HG03135 (cell line): ENCODE data around the gene ZNF774.
"Not testable (repeated sequence)": the region's sequence is repeated elsewhere in the genome, so short reads cannot be mapped to it uniquely, and the experiment has no call there.

ENCODE experiments used
- ATAC-seq: cut with Tn5 transposase; IDR thresholded peaks from one replicate; pipeline ENCODE4 v1.9.1; 2021; ENCODE audit warnings: mild to moderate bottlenecking, moderate library complexity; ENCODE audit not compliant: unreplicated experiment

The ZNF774 gene

DNA sequence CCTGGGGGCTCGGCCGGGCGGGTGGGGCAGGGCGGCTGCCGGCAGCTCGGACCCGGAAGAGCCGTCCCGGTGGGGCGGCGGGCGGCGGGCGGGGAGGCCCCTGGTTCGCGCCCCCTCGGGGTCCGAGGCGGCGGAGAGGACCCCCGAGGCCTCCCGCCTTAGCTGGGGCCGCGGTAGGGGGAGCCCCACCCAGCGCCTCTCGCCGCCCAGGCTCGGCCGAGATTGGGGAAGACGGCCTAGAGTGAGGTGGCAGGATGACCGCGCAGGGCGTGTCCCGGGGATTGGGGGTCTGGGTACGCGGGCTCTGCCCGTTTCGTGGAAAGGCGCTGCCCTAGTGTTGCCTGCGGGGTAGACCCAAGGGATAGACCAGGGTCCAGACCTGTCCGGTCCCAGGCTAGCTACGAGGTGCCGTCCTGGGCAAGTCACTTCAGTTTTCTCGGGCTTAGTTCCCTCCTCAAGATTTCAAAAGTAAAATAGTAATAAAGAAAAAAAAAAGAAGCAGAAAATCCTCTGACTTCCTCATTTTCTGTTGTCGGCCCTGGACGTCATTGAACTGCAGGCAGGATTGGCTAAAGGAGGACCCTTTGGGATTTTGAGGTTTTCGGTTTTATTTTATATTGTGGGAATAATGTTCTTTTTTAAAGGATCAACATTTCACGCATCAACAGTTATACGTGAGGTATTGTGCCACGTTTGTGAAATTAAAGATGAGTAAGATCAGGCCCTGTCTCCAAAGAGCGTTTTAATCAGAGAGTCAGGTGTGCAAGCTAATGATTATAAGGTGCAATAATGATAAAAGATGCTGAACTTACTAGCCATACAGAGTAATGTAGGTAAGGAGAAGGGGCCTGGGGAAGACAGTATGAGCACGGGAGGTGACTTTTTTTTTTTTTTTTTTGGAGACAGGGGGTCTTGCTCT lies 36.6 kb downstream of the ZNF774 start:
- peak; percentile 35 for ATAC-seq

GRCh38 chr15:90389513-90389912 lies 37.4 kb downstream of the ZNF774 start:
- no peak for ATAC-seq

DNA sequence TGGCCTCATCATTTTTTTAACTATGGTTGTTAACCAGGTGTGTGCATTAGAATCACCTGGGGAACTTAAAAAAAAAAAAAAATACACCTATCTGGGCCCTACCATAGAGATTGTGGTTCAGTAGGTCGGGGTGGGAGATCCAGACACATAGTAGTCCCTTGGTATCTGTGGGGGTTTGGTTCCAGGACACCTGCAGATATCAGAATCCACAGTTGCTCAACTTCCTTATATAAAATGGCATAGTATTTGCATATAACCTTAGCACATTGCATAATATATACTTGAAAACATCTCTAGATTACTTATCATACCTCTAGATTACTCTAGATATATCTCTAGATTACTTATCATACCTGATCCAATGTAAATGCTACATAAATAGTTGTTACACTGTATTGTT lies 41.0 kb downstream of the ZNF774 start:
- ATAC-seq, result no peak

GRCh38 chr15:90394074-90394473 lies 42.0 kb downstream of the ZNF774 start:
- ATAC-seq, result no peak

DNA sequence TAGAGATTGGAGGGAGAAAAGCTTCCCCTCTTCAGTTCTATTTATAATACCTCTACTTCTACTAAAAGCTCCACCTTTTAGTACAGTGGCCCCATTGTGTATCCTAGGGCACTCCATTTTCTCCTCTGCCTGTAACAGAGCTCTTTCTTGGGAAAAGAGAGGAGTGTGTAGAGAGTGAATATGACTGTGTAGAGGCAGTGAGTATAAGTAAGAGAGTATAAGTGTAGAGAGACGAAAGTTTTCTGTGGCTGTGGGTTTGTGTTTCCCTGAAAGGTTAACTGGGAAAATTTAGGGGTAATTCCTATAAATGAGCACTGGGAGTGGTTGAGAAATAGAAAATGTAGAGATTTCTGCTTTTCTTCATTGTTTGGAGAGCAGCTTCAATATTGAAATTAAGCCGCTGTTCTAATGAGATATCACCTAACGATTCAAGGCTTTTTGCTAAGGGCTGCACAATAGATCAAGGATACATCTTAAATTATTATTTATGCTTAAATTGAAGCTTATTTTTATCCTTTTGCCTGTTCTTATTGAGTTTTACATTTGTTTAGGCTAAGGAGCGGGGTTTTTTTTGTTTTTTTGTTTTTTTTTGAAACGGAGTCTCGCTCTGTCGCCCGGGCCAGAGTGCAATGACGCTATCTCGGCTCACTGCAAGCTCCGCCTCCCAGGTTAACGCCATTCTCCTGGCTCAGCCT lies 42.8 kb downstream of the ZNF774 start:
- no peak for ATAC-seq

- no peak for ATAC-seq
Observed at GRCh38 chr15:90396321-90396720, 44.2 kb downstream of the ZNF774 start.

DNA sequence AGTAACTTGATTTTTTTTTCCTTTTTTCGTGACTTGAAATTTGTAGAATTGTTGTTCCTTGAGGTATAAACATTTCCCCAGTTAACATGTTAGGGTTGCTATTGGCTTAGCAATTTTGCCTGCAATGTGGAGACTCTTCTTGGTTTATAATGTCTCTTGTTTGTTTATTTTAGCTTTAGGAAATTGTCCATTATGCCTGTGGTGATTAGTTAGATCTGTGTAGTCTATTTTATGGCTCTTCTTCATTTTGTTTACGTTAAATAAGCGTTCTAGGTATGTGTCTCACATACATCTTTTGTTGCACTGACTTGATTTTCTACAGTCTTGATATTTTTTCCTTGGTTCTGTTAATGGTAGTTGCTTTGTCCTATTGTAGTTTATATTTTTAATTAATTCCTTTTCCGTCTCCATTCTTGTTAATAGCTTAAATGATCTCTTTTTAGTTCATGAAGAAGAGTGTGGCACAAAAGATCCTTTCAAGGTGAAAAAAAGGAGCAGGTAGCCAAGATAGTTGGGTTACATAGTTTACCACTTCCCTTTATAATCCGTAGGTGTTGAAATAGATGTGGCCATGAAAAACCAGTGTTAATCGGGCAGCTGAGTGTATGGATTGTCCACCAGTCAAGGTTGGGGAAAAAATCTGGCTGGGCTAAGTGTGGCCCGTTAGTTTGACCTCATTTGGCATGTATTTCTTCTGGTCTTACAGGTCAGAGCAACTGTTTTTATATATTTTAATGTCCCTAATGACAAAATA lies 48.1 kb downstream of the ZNF774 start:
- ATAC-seq, result no peak

GRCh38 chr15:90400759-90401314 lies 48.8 kb downstream of the ZNF774 start:
- ATAC-seq, result peak; percentile 98

DNA sequence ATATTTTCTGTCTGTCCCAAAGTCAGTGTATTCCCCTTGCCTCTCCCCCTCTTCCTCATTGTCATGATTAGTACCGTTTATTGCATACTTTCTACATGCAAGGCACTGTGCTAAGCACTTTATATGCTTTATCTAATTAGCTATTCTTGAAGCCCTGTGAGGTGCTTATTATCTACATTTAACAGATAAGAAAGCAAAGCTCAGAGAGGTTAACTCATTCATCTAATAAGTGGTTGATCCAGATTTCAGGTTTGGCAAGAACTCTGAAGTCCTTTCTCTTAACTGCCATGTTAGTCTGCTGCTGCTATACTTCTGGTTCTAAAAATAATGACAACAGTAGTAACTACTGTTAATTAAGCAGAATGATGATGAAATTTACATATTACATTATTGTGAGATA lies 49.4 kb downstream of the ZNF774 start:
- no peak for ATAC-seq

DNA sequence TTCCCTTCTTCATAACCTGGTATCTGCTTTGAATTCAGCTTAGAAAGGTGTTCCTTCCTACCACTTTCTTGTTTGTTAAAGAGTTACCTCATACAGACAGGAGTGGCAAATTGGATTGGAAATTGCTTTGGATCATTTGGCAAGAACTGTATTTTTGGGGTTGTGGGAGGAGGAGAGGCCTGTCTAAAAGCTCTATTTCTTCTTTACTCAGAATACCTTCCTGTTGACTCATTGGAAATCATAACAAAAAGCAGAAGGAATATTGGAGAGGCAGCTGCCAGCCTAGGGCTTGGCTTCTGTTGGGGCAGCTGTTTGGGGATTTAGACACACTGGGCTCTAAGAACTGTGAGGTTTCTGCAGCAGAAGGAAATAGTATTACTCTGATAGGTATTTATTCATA lies 50.1 kb downstream of the ZNF774 start:
- ATAC-seq, result no peak

DNA sequence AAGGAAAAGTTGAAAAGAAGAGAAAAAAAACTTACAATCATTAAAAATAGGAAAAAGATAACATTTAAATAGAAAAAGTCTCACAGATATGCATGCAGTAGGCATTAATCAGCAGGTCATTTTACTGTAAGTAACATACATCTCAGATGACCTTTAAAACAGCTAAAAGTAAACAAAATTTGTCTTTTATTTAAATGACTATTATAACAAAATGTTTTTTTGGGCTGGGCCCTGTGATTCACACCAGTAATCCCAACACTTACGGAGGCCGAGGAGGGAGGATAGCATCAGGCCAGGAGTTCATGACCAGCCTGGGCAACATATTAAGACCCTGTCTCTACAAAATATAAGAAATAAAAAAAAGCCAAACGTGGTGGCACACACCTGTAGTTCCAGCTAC lies 50.7 kb downstream of the ZNF774 start:
- ATAC-seq, result no peak

DNA sequence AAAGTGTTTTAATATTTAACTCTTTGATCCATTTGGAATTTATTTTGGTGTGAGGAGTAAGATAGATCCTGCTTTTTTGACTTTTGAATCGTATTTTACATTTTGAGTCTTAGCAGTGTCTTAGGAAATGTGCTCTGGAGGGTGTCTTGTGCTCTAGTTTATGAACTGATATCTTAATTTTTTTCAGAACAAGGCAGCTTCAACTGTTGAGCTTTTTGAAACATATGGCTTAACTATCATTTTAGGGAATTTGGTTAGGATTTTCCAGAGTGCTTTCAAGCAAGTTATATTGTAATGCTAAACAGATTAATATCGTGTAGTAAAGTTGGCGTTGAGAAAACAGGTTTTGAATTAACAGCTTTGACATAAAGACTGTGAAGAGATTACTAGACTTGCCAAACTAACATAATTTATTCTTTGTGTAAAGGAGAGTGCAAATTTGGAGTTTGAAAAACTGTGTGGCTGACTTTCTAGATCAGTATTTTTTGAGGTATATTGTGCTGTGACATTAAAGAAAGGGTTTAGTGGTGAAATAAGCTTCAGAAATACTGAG lies 53.0 kb downstream of the ZNF774 start:
- ATAC-seq, result no peak

DNA sequence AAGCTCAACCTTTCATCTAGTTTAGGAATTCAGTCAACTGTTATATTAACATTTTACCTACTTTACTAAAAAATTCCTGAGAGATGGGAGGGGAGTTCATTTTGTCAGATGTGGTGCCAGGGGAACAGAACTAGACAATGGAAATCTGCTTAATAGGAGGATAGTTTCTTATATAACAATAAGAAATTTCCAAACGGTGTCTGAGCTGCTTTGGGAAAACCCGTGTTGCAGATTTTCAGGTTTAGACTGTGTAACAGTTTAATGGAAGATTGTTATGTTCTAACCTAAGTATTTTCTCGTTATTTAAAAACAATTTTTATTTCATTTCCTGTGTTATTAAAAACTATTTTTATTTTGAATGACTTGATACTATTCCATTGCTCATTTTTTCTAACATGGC lies 55.3 kb downstream of the ZNF774 start:
- no peak for ATAC-seq

DNA sequence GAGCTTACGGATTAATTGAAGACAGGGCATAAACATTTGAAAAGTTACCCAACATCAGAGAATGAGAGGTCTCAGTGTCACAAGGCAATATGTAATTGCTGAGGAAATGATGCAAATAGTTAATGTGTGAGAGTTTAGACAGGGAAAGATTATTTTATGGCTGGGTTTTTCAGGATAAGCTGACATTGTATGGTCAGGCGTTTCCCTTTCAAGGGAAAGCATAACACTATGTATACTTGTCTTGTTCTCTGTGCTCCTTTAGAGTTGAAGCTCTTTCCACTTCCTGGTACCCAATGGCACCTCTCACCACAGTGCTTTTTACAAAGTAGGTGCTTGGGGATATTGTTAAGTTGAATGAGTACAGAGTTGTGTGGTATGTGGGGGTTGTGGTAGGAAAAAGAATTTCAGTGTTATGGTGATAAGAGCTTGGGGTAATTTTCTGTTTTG lies 55.8 kb downstream of the ZNF774 start:
- ATAC-seq, result peak; percentile 42

DNA sequence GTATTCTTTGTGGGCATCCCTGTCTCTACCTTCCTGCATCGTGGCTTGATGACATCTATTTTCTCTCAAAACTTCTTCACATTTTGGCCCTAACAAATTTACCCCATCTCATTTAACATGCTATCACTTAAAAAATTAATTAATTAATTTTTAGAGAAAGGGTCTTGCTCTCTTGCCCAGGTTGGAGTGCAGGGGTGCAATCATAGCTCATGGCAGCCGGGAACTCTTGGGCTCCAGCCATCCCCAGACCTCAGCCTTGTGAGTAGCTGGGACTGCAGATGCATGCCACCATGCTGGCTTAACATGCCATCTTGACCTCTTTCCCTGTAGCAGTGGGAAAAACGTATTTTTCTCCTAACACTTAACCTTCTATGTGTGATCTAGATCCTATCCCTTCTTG lies 56.6 kb downstream of the ZNF774 start:
- no peak for ATAC-seq

DNA sequence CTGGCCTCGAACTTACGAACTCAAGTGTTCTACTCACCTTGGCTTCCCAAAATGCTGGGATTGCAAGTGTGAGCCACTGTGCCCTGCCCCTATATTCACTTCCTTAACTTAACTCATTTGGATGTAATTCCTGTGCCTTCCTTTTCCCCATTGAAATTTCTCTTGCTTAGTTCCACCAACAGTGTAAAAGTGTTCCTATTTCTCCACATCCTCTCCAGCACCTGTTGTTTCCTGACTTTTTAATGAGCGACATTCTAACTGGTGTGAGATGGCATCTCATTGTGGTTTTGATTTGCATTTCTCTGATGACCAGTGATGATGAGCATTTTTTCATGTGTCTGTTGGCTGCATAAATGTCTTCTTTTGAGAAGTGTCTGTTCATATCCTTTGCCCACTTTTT lies 57.5 kb downstream of the ZNF774 start:
- ATAC-seq, result not testable (repeated sequence)

- not testable (repeated sequence) for ATAC-seq
Observed at GRCh38 chr15:90410316-90410715, 58.2 kb downstream of the ZNF774 start.

DNA sequence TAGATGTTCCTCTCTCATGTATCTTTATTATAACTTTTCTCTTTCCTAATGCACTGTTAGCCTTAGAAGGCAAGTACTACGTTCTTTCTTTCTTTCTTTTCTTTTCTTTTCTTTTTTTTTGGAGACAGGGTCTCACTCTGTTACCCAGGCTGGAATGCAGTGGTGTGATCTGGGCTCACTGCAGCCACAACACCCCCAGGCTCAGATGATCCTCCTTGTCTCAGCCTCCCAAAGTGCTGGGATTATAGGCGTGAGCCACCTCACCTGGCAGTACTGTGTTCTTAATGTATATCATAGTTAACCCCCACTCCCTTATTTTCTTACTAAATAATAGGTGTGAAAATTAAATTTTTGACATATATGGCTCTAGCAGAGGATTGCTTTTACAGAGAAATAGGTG lies 59.1 kb downstream of the ZNF774 start:
- ATAC-seq, result no peak
